WERI-Rb-1 (cell line): ENCODE data around the gene JMY.

Experiments used
- DNase-seq: peaks from one replicate; pipeline ENCODE4 v3.0.0-alpha.2; 2020
- H3K27ac ChIP-seq: fragments of 250-450 bp; sonication (Bioruptor Pico); 2 replicates; pipeline ENCODE4 v1.5.1; 2020; ENCODE audit warnings: mild to moderate bottlenecking, moderate library complexity
- H3K27me3 ChIP-seq: fragments of 250-450 bp; sonication (Bioruptor Pico); 2 replicates; pipeline ENCODE4 v1.5.1; 2021; ENCODE audit warnings: mild to moderate bottlenecking, low read depth, moderate library complexity; ENCODE audit not compliant: insufficient read depth, severe bottlenecking
- H3K36me3 ChIP-seq: fragments of 250-450 bp; sonication (Bioruptor Pico); 2 replicates; pipeline ENCODE4 v1.5.1; 2020; ENCODE audit warnings: mild to moderate bottlenecking, moderate library complexity
- H3K4me3 ChIP-seq: 2 replicates; pipeline ENCODE4 v1.5.1; 2011; ENCODE audit warnings: low read depth, mild to moderate bottlenecking, control low read depth, low read length
- H3K9me3 ChIP-seq: fragments of 250-450 bp; sonication (Bioruptor Pico); 2 replicates; pipeline ENCODE4 v1.5.1; 2021; ENCODE audit warnings: mild to moderate bottlenecking, moderate library complexity; ENCODE audit not compliant: severe bottlenecking
- CTCF ChIP-seq: IDR thresholded peaks from 2 replicates; pipeline ENCODE4 v1.5.1; 2011; ENCODE audit warnings: low read depth, mild to moderate bottlenecking, control low read depth, inconsistent platforms, low read length

The JMY gene

GRCh38 chr5:79209505-79209904, 26.4 kb upstream of the JMY start:
- DNase-seq, result no peak
- H3K4me3 ChIP-seq, result no peak overlapping the region
- no peaks in the 10 kb centered on the region for H3K9me3 ChIP-seq
- TF ChIP-seq CTCF, result no peak
- no peak overlapping the region for H3K27ac ChIP-seq
- no peaks in the 10 kb centered on the region for H3K36me3 ChIP-seq
- H3K27me3 ChIP-seq, result no peaks in the 10 kb centered on the region

- DNase-seq, result no peak
- Histone ChIP-seq H3K9me3 (no peaks in the 10 kb centered on the region), H3K27me3 (no peaks in the 10 kb centered on the region), H3K4me3 (no peak overlapping the region), H3K36me3 (peaks cover 8% of the 10 kb centered on the region), H3K27ac (no peak overlapping the region)
- no peak for TF ChIP-seq CTCF
Observed at GRCh38 chr5:79224286-79224984, 11.5 kb upstream of the JMY start.

- no peak overlapping the region for H3K27ac ChIP-seq
- no peak overlapping the region for H3K4me3 ChIP-seq
- no peaks in the 10 kb centered on the region for H3K9me3 ChIP-seq
- DNase-seq, result no peak
- H3K36me3 ChIP-seq, result peaks cover 8% of the 10 kb centered on the region
- no peaks in the 10 kb centered on the region for H3K27me3 ChIP-seq
- no peak for TF ChIP-seq CTCF
Observed at GRCh38 chr5:79225026-79225425, 10.9 kb upstream of the JMY start.

GRCh38 chr5:79225441-79225840, 10.5 kb upstream of the JMY start:
- no peaks in the 10 kb centered on the region for H3K9me3 ChIP-seq
- no peak for TF ChIP-seq CTCF
- no peaks in the 10 kb centered on the region for H3K27me3 ChIP-seq
- no peak for DNase-seq
- peaks cover 8% of the 10 kb centered on the region for H3K36me3 ChIP-seq
- no peak overlapping the region for H3K27ac ChIP-seq
- H3K4me3 ChIP-seq, result no peak overlapping the region

- Histone ChIP-seq H3K9me3 (no peaks in the 10 kb centered on the region), H3K27ac (peak overlapping the region; percentile 78), H3K36me3 (peaks cover 4% of the 10 kb centered on the region), H3K4me3 (no peak overlapping the region), H3K27me3 (no peaks in the 10 kb centered on the region)
- DNase-seq, result no peak
- no peak for TF ChIP-seq CTCF
Observed at GRCh38 chr5:79227484-79228025, 8.4 kb upstream of the JMY start.
